SK-N-SH (cell line): ENCODE results near the gene MUC20. TPM values are rescaled to one million over a fixed set of nuclear protein-coding genes. Genes with fewer than 3 reads are reported as not detected.

Experiments
- CTCF ChIA-PET: fragments of 300-600, 350-600 bp; formaldehyde crosslinking; extraction: SDS; loops from one replicate; lab custom pipeline; 2021; lab: Yijun Ruan, JAX
- POLR2A ChIA-PET: fragments of 350-600 bp; sonication (Branson Sonifier 250); formaldehyde crosslinking; extraction: SDS; loops from one replicate; lab custom pipeline; 2020; ENCODE audit warnings: antibody characterized with exemption, inconsistent platforms; lab: Yijun Ruan, JAX
- DNase-seq: peaks from one replicate; pipeline ENCODE4 v3.0.0; 2012
- H2AFZ ChIP-seq: fragments of 200-600 bp; sonication (generic); 2 replicates; pipeline ENCODE4 v1.8.1; 2016; ENCODE audit warnings: antibody characterized with exemption, mild to moderate bottlenecking, low read depth
- H3F3A ChIP-seq: fragments of 200-600 bp; sonication (generic); replicated peaks from 2 replicates; pipeline ENCODE3; 2016; ENCODE audit warnings: antibody characterized with exemption, mild to moderate bottlenecking; ENCODE audit not compliant: insufficient read depth
- H3K27ac ChIP-seq, 2 experiments: fragments of 200-500 bp in 1 of 2; fragments of 200-600 bp in 1 of 2; sonication (Bioruptor generic) in 1 of 2; sonication (generic), shearing (Covaris generic) in 1 of 2; 2 replicates each; pipeline versions ENCODE4 v1.5.1 to v1.6.1; 2014 to 2016; ENCODE audit warnings: low read depth in 2 of 2, inconsistent platforms in 1 of 2, low read length in 1 of 2, mild to moderate bottlenecking in 1 of 2, mixed read lengths in 1 of 2
- H3K27me3 ChIP-seq: fragments of 200-600 bp; sonication (generic), shearing (Covaris generic); 2 replicates; pipeline ENCODE4 v1.6.1; 2016; ENCODE audit warnings: mixed run types; ENCODE audit not compliant: insufficient read depth
- H3K36me3 ChIP-seq, 2 experiments: fragments of 200-500 bp in 1 of 2; fragments of 200-600 bp in 1 of 2; sonication (Bioruptor generic) in 1 of 2; sonication (generic) in 1 of 2; replicated peaks in 1 of 2; 2 replicates each; pipeline versions ENCODE3 to v1.5.1; 2014 to 2016; ENCODE audit warnings: low read length in 1 of 2, mild to moderate bottlenecking in 1 of 2; ENCODE audit not compliant: insufficient read depth in 2 of 2, control insufficient read depth in 1 of 2
- H3K4me1 ChIP-seq, 2 experiments: fragments of 200-500 bp in 1 of 2; fragments of 200-600 bp in 1 of 2; sonication (Bioruptor generic) in 1 of 2; sonication (generic), shearing (Covaris generic) in 1 of 2; 2 replicates each; pipeline versions ENCODE4 v1.5.1 to v1.6.1; 2014 to 2016; ENCODE audit warnings: low read depth in 1 of 2, low read length in 1 of 2, mixed run types in 1 of 2; ENCODE audit not compliant: insufficient read depth in 2 of 2, control insufficient read depth in 1 of 2
- H3K4me2 ChIP-seq: fragments of 200-600 bp; sonication (generic), shearing (Covaris generic); 2 replicates; pipeline ENCODE4 v1.6.1; 2017; ENCODE audit warnings: mixed run types
- H3K4me3 ChIP-seq, 2 experiments: fragments of 200-500 bp in 1 of 2; fragments of 200-600 bp in 1 of 2; sonication (Bioruptor generic) in 1 of 2; sonication (generic), shearing (Covaris generic) in 1 of 2; 2 replicates each; pipeline versions ENCODE4 v1.5.1 to v1.8.1; 2014 to 2016; ENCODE audit warnings: low read depth in 2 of 2, inconsistent platforms in 1 of 2, low read length in 1 of 2, mild to moderate bottlenecking in 1 of 2, mixed read lengths in 1 of 2, moderate library complexity in 1 of 2
- H3K79me2 ChIP-seq: fragments of 200-600 bp; sonication (generic); 2 replicates; pipeline ENCODE4 v1.8.1; 2017; ENCODE audit warnings: mild to moderate bottlenecking; ENCODE audit not compliant: insufficient read depth
- H3K9ac ChIP-seq: fragments of 200-600 bp; sonication (generic); 2 replicates; pipeline ENCODE4 v1.6.1; 2017; ENCODE audit warnings: mixed run types
- H3K9me2 ChIP-seq: fragments of 200-600 bp; sonication (generic); 2 replicates; pipeline ENCODE4 v1.6.1; 2017; ENCODE audit warnings: mixed run types
- H3K9me3 ChIP-seq: fragments of 200-600 bp; sonication (generic); 2 replicates; pipeline ENCODE4 v1.6.1; 2017; ENCODE audit warnings: mixed run types, mild to moderate bottlenecking, moderate library complexity
- H4K20me1 ChIP-seq: fragments of 200-600 bp; sonication (generic); 2 replicates; pipeline ENCODE4 v1.6.1; 2017; ENCODE audit warnings: mild to moderate bottlenecking, mixed run types; ENCODE audit not compliant: insufficient read depth
- CHD2 ChIP-seq: fragments of 150-350 bp; IDR thresholded peaks from 2 replicates; pipeline ENCODE4 v1.6.1; 2018; ENCODE audit warnings: low read length; ENCODE audit not compliant: partially characterized antibody
- CTCF ChIP-seq: fragments of 200-600 bp; sonication (generic); IDR thresholded peaks from 2 replicates; pipeline ENCODE4 v1.6.1; 2017; ENCODE audit warnings: antibody characterized with exemption, mild to moderate bottlenecking, moderate library complexity
- ELF1 ChIP-seq: IDR thresholded peaks from 2 replicates; pipeline ENCODE4 v1.4.0; 2012
- EP300 ChIP-seq, 2 experiments: IDR thresholded peaks; 2 replicates each; pipeline versions ENCODE4 v1.4.0 to v1.6.1; 2012; ENCODE audit warnings: borderline replicate concordance in 1 of 2, low read depth in 1 of 2, low read length in 1 of 2
- EZH2phosphoT487 ChIP-seq: fragments of 200-600 bp; sonication (generic); IDR thresholded peaks from 2 replicates; pipeline ENCODE4 v1.6.1; 2017; ENCODE audit warnings: low read depth, mixed run types, mild to moderate bottlenecking, antibody characterized with exemption, moderate library complexity, borderline replicate concordance
- FOSL2 ChIP-seq: IDR thresholded peaks from 2 replicates; pipeline ENCODE4 v1.4.0; 2012; ENCODE audit warnings: low read depth, mild to moderate bottlenecking, moderate library complexity, borderline replicate concordance
- FOXJ3 ChIP-seq: sonication (generic); formaldehyde crosslinking; IDR thresholded peaks from 2 replicates; pipeline ENCODE4 v1.5.1; 2020; ENCODE audit warnings: mild to moderate bottlenecking, missing genetic modification reagents
- FOXM1 ChIP-seq: IDR thresholded peaks from 2 replicates; pipeline ENCODE4 v1.4.0; 2012; ENCODE audit warnings: low read depth, mild to moderate bottlenecking
- GATA2 ChIP-seq: sonication (generic); formaldehyde crosslinking; IDR thresholded peaks from 2 replicates; pipeline ENCODE4 v1.5.0; 2020; ENCODE audit warnings: mild to moderate bottlenecking, missing genetic modification reagents
- IRF3 ChIP-seq: fragments of 150-350 bp; IDR thresholded peaks from 2 replicates; pipeline ENCODE4 v1.6.1; 2016; ENCODE audit warnings: mild to moderate bottlenecking, low read depth, low read length
- JUND ChIP-seq: IDR thresholded peaks from 2 replicates; pipeline ENCODE4 v1.4.0; 2012
- MAX ChIP-seq: IDR thresholded peaks from 2 replicates; pipeline ENCODE4 v1.4.0; 2012; ENCODE audit warnings: low read depth
- MEF2A ChIP-seq: IDR thresholded peaks from 2 replicates; pipeline ENCODE4 v1.4.0; 2012; ENCODE audit warnings: low read depth, borderline replicate concordance
- MXI1 ChIP-seq: IDR thresholded peaks from 2 replicates; pipeline ENCODE4 v1.6.1; 2012; ENCODE audit warnings: mild to moderate bottlenecking, low read depth, low read length, improper control_type of control experiment
- RFX5 ChIP-seq: IDR thresholded peaks from 2 replicates; pipeline ENCODE4 v1.6.1; 2012; ENCODE audit warnings: mild to moderate bottlenecking, improper control_type of control experiment, low read length
- SMC3 ChIP-seq: IDR thresholded peaks from 2 replicates; pipeline ENCODE4 v1.6.1; 2012; ENCODE audit warnings: low read depth, low read length, improper control_type of control experiment
- TAF1 ChIP-seq: IDR thresholded peaks from 2 replicates; pipeline ENCODE4 v1.6.1; 2012; ENCODE audit warnings: low read depth, mild to moderate bottlenecking, low read length, moderate library complexity, borderline replicate concordance
- USF1 ChIP-seq: IDR thresholded peaks from 2 replicates; pipeline ENCODE4 v1.4.0; 2012; ENCODE audit warnings: low read depth, borderline replicate concordance
- USF2 ChIP-seq: fragments of 150-350 bp; IDR thresholded peaks from 2 replicates; pipeline ENCODE4 v1.6.1; 2017; ENCODE audit warnings: antibody characterized with exemption, low read length, low read depth, borderline replicate concordance
- WGBS: methylation state at CpG from one replicate; pipeline ENCODE4 v1.1.6; 2017; ENCODE audit warnings: low lambda C conversion rate; 5-methylcytosine and 5-hydroxymethylcytosine counted together
- polyA plus RNA-seq, 3 experiments: library from polyadenylated mRNA; depleted of rRNA; stranded (reverse); fragments of >200 nt; gene quantifications; 2 replicates each; pipeline ENCODE4 v1.2.3, GENCODE V29; 2012

The MUC20 gene
- polyA plus RNA-seq, 1 of the 3 experiments (the other 2 are of a cell fraction), result 0.31 TPM

GRCh38 chr3:195751560-195751959, 30.8 kb downstream of the MUC20 start:
- ChIA-PET POLR2A (no interaction called here), CTCF (no interaction called here)
- no peaks in the 10 kb centered on the region for H3K27me3 ChIP-seq
- TF ChIP-seq USF1 (no peak), USF2 (no peak), MAX (no peak), ELF1 (no peak), JUND (no peak), IRF3 (no peak), CTCF (no peak), GATA2 (CRISPR knock-in tag) (no peak), MXI1 (no peak), TAF1 (no peak), FOXM1 (no peak), FOXJ3 (CRISPR knock-in tag) (no peak)
- H4K20me1 ChIP-seq, result no peaks in the 10 kb centered on the region
- H3K9ac ChIP-seq, result no peak overlapping the region
- H3K79me2 ChIP-seq, result no peaks in the 10 kb centered on the region
- H3K36me3 ChIP-seq, result no peaks in the 10 kb centered on the region
- no peak overlapping the region for H3K4me2 ChIP-seq
- no peaks in the 10 kb centered on the region for H3K9me3 ChIP-seq
- peak; percentile 19 for DNase-seq
- WGBS, result 85% methylated on average over 7 of the region's 7 CpGs
- no peaks in the 10 kb centered on the region for H3K9me2 ChIP-seq
- no peak overlapping the region for H3K4me3 ChIP-seq
- H3K27ac ChIP-seq, result no peak overlapping the region
- no peak overlapping the region for H2AFZ ChIP-seq
- peaks cover 0 to 3% of the 10 kb centered on the region in 2 experiments; a peak in 1 of 4 replicates for H3K4me1 ChIP-seq
- no peaks in the 10 kb centered on the region for H3F3A ChIP-seq

DNA sequence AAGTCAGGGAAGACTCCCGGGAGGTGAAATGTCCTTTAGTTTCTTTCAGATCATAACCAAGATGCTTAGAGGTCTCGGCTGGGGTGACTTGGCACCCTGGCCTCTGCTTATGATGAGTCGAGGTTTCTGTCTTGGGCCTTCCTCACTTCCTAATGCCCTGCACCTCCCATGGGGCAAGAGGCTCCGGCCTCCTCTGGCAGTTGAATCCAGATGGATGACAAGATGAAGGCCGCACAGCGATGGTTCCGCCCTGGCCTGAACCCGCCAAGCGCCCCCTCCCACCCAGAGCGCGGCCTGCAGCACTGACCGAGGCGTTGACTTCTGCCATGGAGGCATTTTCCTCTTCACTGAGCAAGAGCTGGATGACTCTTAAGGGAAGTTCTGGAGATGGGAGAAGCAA, 31.3 kb downstream of the MUC20 start:
- Histone ChIP-seq H3K27ac (no peak overlapping the region), H3K9ac (no peak overlapping the region), H2AFZ (no peak overlapping the region), H3K9me2 (no peaks in the 10 kb centered on the region), H3K79me2 (no peaks in the 10 kb centered on the region), H3K4me2 (no peak overlapping the region), H3K4me1 (peaks cover 0 to 5% of the 10 kb centered on the region in 2 experiments; a peak in 1 of 4 replicates), H4K20me1 (no peaks in the 10 kb centered on the region), H3K9me3 (no peaks in the 10 kb centered on the region), H3K27me3 (no peaks in the 10 kb centered on the region), H3F3A (no peaks in the 10 kb centered on the region), H3K4me3 (no peak overlapping the region), H3K36me3 (no peaks in the 10 kb centered on the region)
- 81% methylated on average over 9 of the region's 13 CpGs for WGBS
- ChIA-PET POLR2A (no interaction called here), CTCF (interaction anchor here (1.1 to 1.4 kb wide), 2 partner anchors 15 to 98 kb away, joined by 3 to 4 read pairs; no protein-coding TSS in a partner anchor)
- no peak for DNase-seq
- TF ChIP-seq MXI1 (no peak), IRF3 (no peak), CHD2 (no peak), SMC3 (no peak), RFX5 (no peak), CTCF (no peak), TAF1 (no peak), EZH2phosphoT487 (no peak), MEF2A (no peak), FOSL2 (no peak), JUND (no peak), EP300 (IDR thresholded peaks at IDR 0.05; ENCODE audit: borderline replicate concordance in 1 of 2, low read depth in 1 of 2, low read length in 1 of 2) (no peak)
